Tibial nerve (tissue), 4 donors: ENCODE measurements around the gene BEAN1.

Experiments
- CTCF ChIP-seq, 5 experiments: fragments of 200-600 bp in 3 of 5; fragments of 450-650 bp in 2 of 5; sonication (generic) in 3 of 5; IDR thresholded peaks; one replicate each; pipeline ENCODE4 v1.5.1; 2016 to 2019; ENCODE audit warnings: antibody characterized with exemption in 5 of 5, mild to moderate bottlenecking in 3 of 5, moderate library complexity in 2 of 5
- EP300 ChIP-seq, 2 donors: sonication (generic); formaldehyde crosslinking; IDR thresholded peaks; one replicate each; pipeline ENCODE4 v1.6.1; 2017; ENCODE audit warnings: antibody characterized with exemption in 2 of 2, mild to moderate bottlenecking in 1 of 2
- POLR2A ChIP-seq, 2 donors: fragments of 450-650 bp; IDR thresholded peaks; one replicate each; pipeline ENCODE4 v1.6.1; 2017; ENCODE audit warnings: antibody characterized with exemption in 2 of 2, mild to moderate bottlenecking in 2 of 2, moderate library complexity in 2 of 2

GRCh38 chr16:66408163-66409048 is 18.7 kb upstream of the BEAN1 start:
- no peak for TF ChIP-seq CTCF (IDR thresholded peaks at IDR 0.05)
- TF ChIP-seq POLR2A (IDR thresholded peaks at IDR 0.05): no peak
- TF ChIP-seq EP300 (IDR thresholded peaks at IDR 0.05): peak in 1 of 2 donors; percentile 17
